Ishikawa (cell line): ENCODE measurements around the gene ROR1.

Source experiments
- CEBPB ChIP-seq: IDR thresholded peaks from 2 replicates; pipeline ENCODE4 v1.6.1; 2012
- CREB1 ChIP-seq: IDR thresholded peaks from 2 replicates; pipeline ENCODE4 v1.6.1; 2012; ENCODE audit warnings: low read depth
- EGR1 ChIP-seq: IDR thresholded peaks from 2 replicates; pipeline ENCODE4 v1.6.1; 2012
- EP300 ChIP-seq: IDR thresholded peaks from 2 replicates; pipeline ENCODE4 v1.6.1; 2012; ENCODE audit warnings: borderline replicate concordance
- FOXM1 ChIP-seq: IDR thresholded peaks from 2 replicates; pipeline ENCODE4 v1.6.1; 2012; ENCODE audit warnings: low read depth, borderline replicate concordance
- MAX ChIP-seq: IDR thresholded peaks from 2 replicates; pipeline ENCODE4 v1.6.1; 2012
- NFIC ChIP-seq: IDR thresholded peaks from 2 replicates; pipeline ENCODE4 v1.6.1; 2012
- RAD21 ChIP-seq: IDR thresholded peaks from 2 replicates; pipeline ENCODE4 v1.6.1; 2012; ENCODE audit warnings: low read depth
- REST ChIP-seq: IDR thresholded peaks from 2 replicates; pipeline ENCODE4 v1.6.1; 2012; ENCODE audit warnings: low read depth, mild to moderate bottlenecking
- TAF1 ChIP-seq: IDR thresholded peaks from 2 replicates; pipeline ENCODE4 v1.6.1; 2012; ENCODE audit warnings: low read depth, mild to moderate bottlenecking
- TCF12 ChIP-seq: IDR thresholded peaks from 2 replicates; pipeline ENCODE4 v1.6.1; 2012; ENCODE audit warnings: low read depth
- YY1 ChIP-seq: IDR thresholded peaks from 2 replicates; pipeline ENCODE4 v1.6.1; 2012; ENCODE audit warnings: low read depth
- ZBTB7A ChIP-seq: IDR thresholded peaks from 2 replicates; pipeline ENCODE4 v1.6.1; 2012; ENCODE audit warnings: low read depth

GRCh38 chr1:63947904-63948303, 174.1 kb downstream of the ROR1 start:
- no peak for TF ChIP-seq TAF1
- TF ChIP-seq YY1 = no peak
- no peak for TF ChIP-seq CREB1
- TF ChIP-seq NFIC = no peak
- no peak for TF ChIP-seq FOXM1
- TF ChIP-seq MAX = no peak
- TF ChIP-seq EP300 = no peak
- no peak for TF ChIP-seq RAD21
- no peak for TF ChIP-seq ZBTB7A
- TF ChIP-seq CEBPB = no peak
- no peak for TF ChIP-seq EGR1
- no peak for TF ChIP-seq REST
- no peak for TF ChIP-seq TCF12
